Activated T-cell treated with anti-CD3 and anti-CD28 coated beads, Interleukin-2, amount 50 U/mL, for 24 hours (primary cell): ENCODE results near the gene CRYZL1.
"Not testable (repeated sequence)": the region's sequence is repeated elsewhere in the genome, so short reads cannot be mapped to it uniquely, and the experiment has no call there.

Experiments used
- DNase-seq: peaks from one replicate; pipeline ENCODE4 v3.0.0-alpha.2; 2020
- H3K27ac Mint-ChIP-seq: 2 replicates; pipeline ENCODE4 v1.8.0; 2020; ENCODE audit warnings: mild to moderate bottlenecking, mixed read lengths
- H3K27me3 Mint-ChIP-seq: 2 replicates; pipeline ENCODE4 v1.8.0; 2020; ENCODE audit warnings: mixed read lengths
- H3K36me3 Mint-ChIP-seq: 2 replicates; pipeline ENCODE4 v1.8.0; 2020; ENCODE audit warnings: low read depth, mixed read lengths
- H3K4me1 Mint-ChIP-seq: 2 replicates; pipeline ENCODE4 v1.8.0; 2020; ENCODE audit warnings: low read depth, mixed read lengths
- H3K4me3 Mint-ChIP-seq: 2 replicates; pipeline ENCODE4 v1.8.0; 2020; ENCODE audit warnings: mild to moderate bottlenecking, moderate library complexity, mixed read lengths
- H3K9me3 Mint-ChIP-seq: 2 replicates; pipeline ENCODE4 v1.8.0; 2020; ENCODE audit warnings: mixed read lengths

The CRYZL1 gene

GRCh38 chr21:33641352-33642026, at the start of gene CRYZL1:
CRYZL1 (minus strand) TSS chr21:33641741; CDS start chr21:33631551, 10,190 bp downstream.
- Mint-ChIP-seq H3K36me3 (peaks cover 21% of the 10 kb centered on the region), H3K27me3 (peaks cover 21% of the 10 kb centered on the region), H3K4me3 (peak within 1 kb of the TSS; percentile 93), H3K4me1 (peaks cover 35% of the 10 kb centered on the region), H3K9me3 (no peaks in the 10 kb centered on the region), H3K27ac (peak within 1 kb of the TSS; percentile 97)
- peak; percentile 100 for DNase-seq

GRCh38 chr21:33690874-33691273, 49.3 kb upstream of the CRYZL1 start:
- H3K9me3 Mint-ChIP-seq = no peaks in the 10 kb centered on the region
- H3K27ac Mint-ChIP-seq = no peak overlapping the region
- H3K4me3 Mint-ChIP-seq = no peak overlapping the region

GRCh38 chr21:33688353-33688752, 46.8 kb upstream of the CRYZL1 start:
- peaks cover 2% of the 10 kb centered on the region for H3K4me1 Mint-ChIP-seq
- no peak for DNase-seq
- H3K9me3 Mint-ChIP-seq = no peaks in the 10 kb centered on the region
- H3K36me3 Mint-ChIP-seq = no peaks in the 10 kb centered on the region
- H3K4me3 Mint-ChIP-seq = no peak overlapping the region
- no peak overlapping the region for H3K27ac Mint-ChIP-seq
- H3K27me3 Mint-ChIP-seq = peaks cover 7% of the 10 kb centered on the region

More at GRCh38 chr21:33690874-33691273, 49.3 kb upstream of the CRYZL1 start:
- Mint-ChIP-seq H3K36me3 (no peaks in the 10 kb centered on the region), H3K27me3 (no peaks in the 10 kb centered on the region), H3K4me1 (no peaks in the 10 kb centered on the region)
- no peak for DNase-seq

- Mint-ChIP-seq H3K9me3 (no peaks in the 10 kb centered on the region), H3K36me3 (no peaks in the 10 kb centered on the region), H3K27ac (no peak overlapping the region), H3K4me3 (no peak overlapping the region), H3K27me3 (peaks cover 14% of the 10 kb centered on the region), H3K4me1 (peaks cover 2% of the 10 kb centered on the region)
- no peak for DNase-seq
Measured at GRCh38 chr21:33687634-33688033, 46.1 kb upstream of the CRYZL1 start.

GRCh38 chr21:33686386-33686785, 44.8 kb upstream of the CRYZL1 start:
- peaks cover 14% of the 10 kb centered on the region for H3K27me3 Mint-ChIP-seq
- no peak for DNase-seq
- H3K4me1 Mint-ChIP-seq = peaks cover 2% of the 10 kb centered on the region
- no peaks in the 10 kb centered on the region for H3K9me3 Mint-ChIP-seq
- H3K4me3 Mint-ChIP-seq = no peak overlapping the region
- no peak overlapping the region for H3K27ac Mint-ChIP-seq
- no peaks in the 10 kb centered on the region for H3K36me3 Mint-ChIP-seq

GRCh38 chr21:33685613-33686197, 44.2 kb upstream of the CRYZL1 start:
- DNase-seq = no peak
- no peak overlapping the region for H3K27ac Mint-ChIP-seq
- peaks cover 2% of the 10 kb centered on the region for H3K4me1 Mint-ChIP-seq
- H3K36me3 Mint-ChIP-seq = no peaks in the 10 kb centered on the region
- no peaks in the 10 kb centered on the region for H3K9me3 Mint-ChIP-seq
- H3K4me3 Mint-ChIP-seq = no peak overlapping the region
- H3K27me3 Mint-ChIP-seq = peaks cover 19% of the 10 kb centered on the region

- no peak for DNase-seq
- Mint-ChIP-seq H3K36me3 (no peaks in the 10 kb centered on the region), H3K4me1 (peaks cover 2% of the 10 kb centered on the region), H3K4me3 (no peak overlapping the region), H3K27me3 (peaks cover 19% of the 10 kb centered on the region), H3K27ac (no peak overlapping the region), H3K9me3 (no peaks in the 10 kb centered on the region)
Measured at GRCh38 chr21:33684923-33685560, 43.5 kb upstream of the CRYZL1 start.

GRCh38 chr21:33684068-33684467, 42.5 kb upstream of the CRYZL1 start:
- Mint-ChIP-seq H3K27ac (no peak overlapping the region), H3K4me1 (peaks cover 2% of the 10 kb centered on the region), H3K4me3 (no peak overlapping the region), H3K9me3 (no peaks in the 10 kb centered on the region), H3K27me3 (peaks cover 19% of the 10 kb centered on the region), H3K36me3 (no peaks in the 10 kb centered on the region)
- DNase-seq = no peak

- DNase-seq = no peak
- no peak overlapping the region for H3K4me3 Mint-ChIP-seq
- H3K27me3 Mint-ChIP-seq = peaks cover 19% of the 10 kb centered on the region
- H3K27ac Mint-ChIP-seq = no peak overlapping the region
- peaks cover 2% of the 10 kb centered on the region for H3K4me1 Mint-ChIP-seq
- H3K36me3 Mint-ChIP-seq = no peaks in the 10 kb centered on the region
- no peaks in the 10 kb centered on the region for H3K9me3 Mint-ChIP-seq
Measured at GRCh38 chr21:33682992-33683627, 41.6 kb upstream of the CRYZL1 start.

GRCh38 chr21:33680870-33681269, 39.3 kb upstream of the CRYZL1 start:
- no peak overlapping the region for H3K27ac Mint-ChIP-seq
- H3K4me1 Mint-ChIP-seq = peaks cover 2% of the 10 kb centered on the region
- H3K4me3 Mint-ChIP-seq = no peak overlapping the region
- H3K9me3 Mint-ChIP-seq = no peaks in the 10 kb centered on the region
- DNase-seq = no peak
- peaks cover 19% of the 10 kb centered on the region for H3K27me3 Mint-ChIP-seq
- no peaks in the 10 kb centered on the region for H3K36me3 Mint-ChIP-seq

- H3K36me3 Mint-ChIP-seq = no peaks in the 10 kb centered on the region
Measured at GRCh38 chr21:33677450-33677849, 35.9 kb upstream of the CRYZL1 start.

GRCh38 chr21:33676666-33677065, 35.1 kb upstream of the CRYZL1 start:
- not testable (repeated sequence) for DNase-seq, H3K36me3 Mint-ChIP-seq, H3K4me1 Mint-ChIP-seq, H3K9me3 Mint-ChIP-seq, H3K27me3 Mint-ChIP-seq, H3K27ac Mint-ChIP-seq, H3K4me3 Mint-ChIP-seq

More at GRCh38 chr21:33677450-33677849, 35.9 kb upstream of the CRYZL1 start:
- no peak overlapping the region for H3K27ac Mint-ChIP-seq
- peaks cover 5% of the 10 kb centered on the region for H3K27me3 Mint-ChIP-seq
- no peak overlapping the region for H3K4me3 Mint-ChIP-seq
- H3K4me1 Mint-ChIP-seq = no peaks in the 10 kb centered on the region
- DNase-seq = no peak
- no peaks in the 10 kb centered on the region for H3K9me3 Mint-ChIP-seq

- no peaks in the 10 kb centered on the region for H3K36me3 Mint-ChIP-seq
- no peak overlapping the region for H3K27ac Mint-ChIP-seq
- no peaks in the 10 kb centered on the region for H3K27me3 Mint-ChIP-seq
- H3K4me1 Mint-ChIP-seq = no peaks in the 10 kb centered on the region
- no peaks in the 10 kb centered on the region for H3K9me3 Mint-ChIP-seq
- no peak overlapping the region for H3K4me3 Mint-ChIP-seq
- DNase-seq = no peak
Measured at GRCh38 chr21:33674226-33674625, 32.7 kb upstream of the CRYZL1 start.

GRCh38 chr21:33673473-33673872, 31.9 kb upstream of the CRYZL1 start:
- H3K36me3 Mint-ChIP-seq = no peaks in the 10 kb centered on the region
- DNase-seq = no peak
- no peaks in the 10 kb centered on the region for H3K9me3 Mint-ChIP-seq
- H3K27me3 Mint-ChIP-seq = no peaks in the 10 kb centered on the region
- no peak overlapping the region for H3K27ac Mint-ChIP-seq
- H3K4me3 Mint-ChIP-seq = no peak overlapping the region
- no peaks in the 10 kb centered on the region for H3K4me1 Mint-ChIP-seq
